DMS114 treated with DMSO at 0.1 percent for 48 hours (cell line): ENCODE results near the gene UBIAD1.
"Not testable (repeated sequence)": the region's sequence is repeated elsewhere in the genome, so short reads cannot be mapped to it uniquely, and the experiment has no call there.

ENCODE experiments used
- DNase-seq: peaks from one replicate; lab custom pipeline; 2025; ENCODE audit not compliant: unreplicated experiment; lab: John Stamatoyannopoulos, UW

UBIAD1 gene, protein sequence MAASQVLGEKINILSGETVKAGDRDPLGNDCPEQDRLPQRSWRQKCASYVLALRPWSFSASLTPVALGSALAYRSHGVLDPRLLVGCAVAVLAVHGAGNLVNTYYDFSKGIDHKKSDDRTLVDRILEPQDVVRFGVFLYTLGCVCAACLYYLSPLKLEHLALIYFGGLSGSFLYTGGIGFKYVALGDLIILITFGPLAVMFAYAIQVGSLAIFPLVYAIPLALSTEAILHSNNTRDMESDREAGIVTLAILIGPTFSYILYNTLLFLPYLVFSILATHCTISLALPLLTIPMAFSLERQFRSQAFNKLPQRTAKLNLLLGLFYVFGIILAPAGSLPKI

DNA sequence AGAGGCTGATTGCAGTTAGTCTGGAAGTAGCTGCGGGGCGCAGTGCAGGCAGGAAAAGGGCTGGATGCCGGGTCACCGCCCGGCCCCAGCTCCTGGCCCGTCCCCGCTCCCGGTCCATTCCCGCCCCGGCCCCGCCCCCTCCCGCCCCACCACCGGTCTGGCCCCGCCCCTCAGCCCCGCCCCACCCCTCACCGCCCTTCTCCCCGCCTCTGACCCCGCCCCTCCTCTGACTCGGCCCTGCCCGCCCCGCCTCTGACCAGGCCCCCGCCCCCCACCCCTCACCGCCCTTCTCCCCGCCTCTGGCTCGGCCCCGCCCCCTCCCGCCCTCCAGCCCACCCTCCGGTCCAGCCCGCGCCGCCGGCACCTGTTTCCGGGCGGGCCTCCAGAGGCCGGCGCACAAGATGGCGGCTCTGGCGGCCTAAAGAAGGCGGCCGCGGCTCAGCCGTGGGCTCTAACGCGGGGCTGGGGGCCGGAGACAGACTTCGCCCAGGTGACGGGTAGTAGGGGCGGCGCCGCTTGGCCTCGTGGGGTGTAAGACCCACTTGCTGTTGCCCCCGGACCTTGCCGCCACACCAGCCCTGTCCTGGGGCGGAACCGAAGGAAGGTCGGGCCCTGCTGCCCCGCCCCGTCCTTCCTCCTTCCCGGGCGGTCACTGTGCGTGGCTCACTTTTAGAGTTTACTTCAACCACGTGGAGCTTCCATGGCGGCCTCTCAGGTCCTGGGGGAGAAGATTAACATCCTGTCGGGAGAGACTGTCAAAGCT, at the start of gene UBIAD1:
TSS of gene UBIAD1 (plus strand) at position 367 of the 763 bp plus-strand sequence. CDS start at position 701, 334 bp downstream.
- peak; percentile 78 for DNase-seq

DNA sequence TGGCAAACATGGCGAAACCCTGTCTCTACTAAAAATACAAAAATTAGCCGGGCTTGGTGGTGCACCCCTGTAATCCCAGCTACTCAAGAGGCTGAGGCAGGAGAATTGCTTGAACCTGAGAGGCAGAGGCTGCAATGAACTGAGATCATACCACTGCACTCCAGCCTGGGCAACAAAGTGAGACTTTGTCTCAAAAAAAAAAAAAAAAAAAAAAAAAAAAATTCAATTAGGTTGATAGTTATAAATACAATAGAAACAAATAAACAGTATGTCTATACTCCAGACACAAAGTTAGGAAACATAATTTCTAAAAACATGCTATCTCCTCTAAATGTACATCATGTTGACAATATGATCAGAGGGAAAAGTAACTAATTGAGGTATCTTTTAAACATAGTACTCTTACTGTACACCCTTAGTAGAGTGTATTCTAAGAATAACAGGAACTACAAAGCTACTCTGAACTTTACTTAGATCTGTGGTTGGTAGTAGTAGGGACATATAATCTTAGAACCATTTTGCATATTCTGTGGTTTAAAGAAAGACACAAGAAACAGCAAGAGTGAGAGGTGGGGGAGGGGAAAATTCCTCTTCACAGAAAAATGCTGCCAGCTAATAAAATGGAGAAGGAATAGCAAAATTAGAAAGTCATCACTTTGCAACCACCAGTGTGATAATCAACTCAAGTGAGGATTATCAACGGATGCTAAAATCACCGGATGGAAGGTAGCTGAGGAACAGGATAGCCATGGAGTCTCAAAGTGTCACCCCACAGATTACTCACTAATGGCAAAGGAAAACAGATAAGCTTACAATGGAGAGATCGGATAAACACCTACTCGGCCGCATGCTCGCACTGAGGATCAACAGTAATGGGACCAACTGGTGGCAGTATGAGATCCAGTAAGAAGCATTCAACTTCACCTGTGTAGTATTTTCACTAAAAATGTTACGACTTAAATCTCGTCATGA, 45.6 kb upstream of the UBIAD1 start:
- DNase-seq = no peak

DNA sequence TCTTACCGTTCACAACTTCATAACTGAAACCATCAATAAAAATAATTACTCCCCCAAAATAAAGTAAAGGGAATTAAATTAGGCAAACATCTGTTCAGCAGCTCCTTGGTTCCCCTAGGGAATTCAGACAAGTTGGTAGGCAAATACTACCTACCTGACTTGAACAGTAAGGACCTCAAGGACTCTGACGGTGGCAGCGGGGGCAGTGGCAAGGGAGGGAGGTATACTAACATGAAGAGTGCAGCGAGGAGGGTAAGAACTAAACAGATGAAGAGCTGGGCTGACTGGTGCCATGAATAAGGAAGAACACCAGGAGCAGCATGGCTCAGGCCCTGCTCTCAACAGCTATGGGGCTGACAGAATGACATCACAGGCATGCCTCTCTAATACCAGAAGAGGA, 43.8 kb upstream of the UBIAD1 start:
- no peak for DNase-seq

DNA sequence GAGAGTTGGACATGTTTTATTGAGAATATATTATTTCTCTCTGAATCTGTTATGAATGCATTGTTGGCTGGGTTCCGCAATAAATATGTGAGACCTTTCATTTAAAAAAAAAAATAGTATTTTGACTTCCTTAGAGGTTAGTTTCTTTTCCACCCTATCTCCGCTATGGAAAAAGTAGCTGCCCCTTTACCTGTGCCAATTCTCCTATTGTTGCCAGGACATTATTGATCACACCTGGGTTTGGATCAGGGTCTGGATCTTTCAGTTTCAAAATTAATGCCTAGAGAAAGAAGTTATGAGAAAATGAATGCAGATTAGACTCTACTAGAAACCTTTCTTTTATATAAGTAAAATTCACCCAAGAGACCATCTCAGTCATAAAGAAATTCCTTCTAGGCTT, 39.8 kb upstream of the UBIAD1 start:
- no peak for DNase-seq

DNA sequence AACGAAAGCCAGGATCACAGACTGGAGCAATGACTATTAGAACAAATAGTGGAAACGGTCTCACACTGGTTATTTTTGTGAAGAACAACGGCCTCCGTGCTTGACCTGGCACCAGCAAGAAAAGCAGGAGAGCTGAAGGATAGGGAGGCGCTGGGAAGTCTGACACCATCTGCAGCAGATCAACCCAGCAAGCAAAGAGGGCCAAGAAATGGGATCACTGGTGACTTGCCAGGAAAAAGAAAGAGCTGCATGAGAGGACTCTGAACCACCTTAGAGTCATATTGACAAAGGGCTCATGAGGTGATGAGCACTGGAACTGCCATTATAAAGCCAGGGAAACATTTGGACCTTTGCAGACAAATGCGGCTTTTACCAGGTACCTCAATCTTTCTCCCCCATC, 35.6 kb upstream of the UBIAD1 start:
- DNase-seq = no peak

DNA sequence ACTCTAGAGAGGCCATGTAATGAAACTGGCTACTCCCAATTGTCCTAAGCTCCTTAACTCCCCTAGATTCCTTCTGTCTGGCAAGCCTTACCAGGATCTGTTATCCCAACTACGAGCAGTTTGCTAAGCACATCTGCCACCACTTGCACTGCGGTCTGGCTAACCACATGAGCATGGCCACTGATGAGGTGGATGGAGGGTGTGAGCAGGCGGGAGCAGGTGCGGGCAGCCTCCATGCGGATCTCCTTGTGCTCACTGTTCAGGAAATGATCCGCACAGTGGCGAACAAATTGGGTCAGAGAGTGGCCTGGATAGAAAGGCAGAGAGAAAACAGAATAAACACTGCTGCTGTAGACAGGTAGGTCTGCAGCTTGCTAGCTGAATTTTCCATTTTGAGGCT, 34.7 kb upstream of the UBIAD1 start:
- no peak for DNase-seq

DNA sequence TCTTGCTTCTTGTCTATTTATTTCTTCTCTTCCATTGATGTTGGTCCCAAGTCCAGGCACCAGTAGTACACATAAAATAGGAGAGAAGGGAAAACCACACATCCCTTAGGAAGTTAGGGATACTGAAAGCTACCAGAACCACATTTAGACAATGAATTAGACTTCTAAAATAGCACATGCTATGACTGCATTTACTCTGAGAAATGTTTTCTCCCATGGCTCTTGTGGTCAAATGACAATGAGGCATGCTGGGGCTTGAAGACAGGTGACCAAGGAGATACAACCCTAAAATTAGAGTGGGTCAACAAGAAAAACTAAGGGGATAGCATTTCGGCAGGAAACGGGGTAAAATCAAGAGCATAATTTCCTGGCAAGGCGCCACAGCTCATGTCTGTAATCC, 27.8 kb upstream of the UBIAD1 start:
- DNase-seq = no peak

DNA sequence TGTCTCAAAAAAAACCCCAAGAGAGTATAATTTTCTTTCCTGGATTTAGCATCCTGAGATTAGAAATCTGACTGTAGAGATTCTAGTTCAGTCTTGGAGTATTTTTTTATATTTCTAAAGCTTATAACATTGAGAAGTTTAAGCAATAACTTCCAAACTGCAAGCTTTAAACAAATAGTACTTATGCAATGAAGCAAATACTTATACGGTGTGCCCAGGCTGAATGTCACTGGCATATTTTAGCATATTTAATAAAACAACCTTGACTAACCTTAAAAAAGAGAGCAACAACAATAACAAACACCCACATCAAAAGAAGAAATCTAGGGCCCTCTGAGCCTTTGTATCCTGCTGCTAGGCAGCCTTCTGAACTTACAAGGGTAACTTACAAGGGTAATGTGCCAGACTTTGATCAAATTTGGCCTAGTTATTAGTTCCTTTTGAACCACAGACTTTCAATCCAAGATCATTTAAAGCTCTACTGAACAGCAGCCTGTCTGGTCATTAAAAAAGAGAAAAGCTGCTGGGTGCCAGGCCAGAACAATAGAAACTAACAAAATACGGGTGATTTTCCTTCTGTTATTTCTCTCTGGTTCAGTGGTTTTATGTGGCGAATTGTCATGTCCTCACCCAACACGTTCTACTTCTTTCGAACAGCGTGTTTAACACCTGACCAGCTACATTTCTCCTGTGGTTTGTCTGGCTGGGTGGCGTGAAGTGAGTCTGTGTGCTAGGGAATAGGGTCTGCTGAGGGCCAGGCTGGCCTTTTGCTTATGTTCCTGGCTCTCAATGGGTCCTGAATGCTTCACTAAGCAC, 26.9 kb upstream of the UBIAD1 start:
- DNase-seq = no peak

DNA sequence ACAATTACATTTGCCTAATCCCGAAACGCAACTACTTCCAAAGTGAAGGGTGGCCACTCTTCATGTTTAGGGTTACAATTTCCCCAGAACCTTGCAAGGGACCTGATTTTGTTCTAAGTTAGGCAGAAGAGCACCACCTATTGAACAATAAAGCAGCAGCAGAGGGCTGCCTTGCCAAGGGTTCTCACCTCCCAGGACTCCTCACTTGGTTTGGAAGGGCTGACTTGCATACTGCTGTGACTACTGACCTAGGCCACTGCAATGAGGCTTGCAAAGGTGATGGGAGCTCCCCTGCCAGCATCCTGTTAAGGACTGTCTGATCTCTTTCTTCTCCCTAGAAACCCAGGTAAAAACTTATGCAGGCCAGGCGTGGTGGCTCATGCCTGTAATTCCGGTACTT, 24.8 kb upstream of the UBIAD1 start:
- no peak for DNase-seq

DNA sequence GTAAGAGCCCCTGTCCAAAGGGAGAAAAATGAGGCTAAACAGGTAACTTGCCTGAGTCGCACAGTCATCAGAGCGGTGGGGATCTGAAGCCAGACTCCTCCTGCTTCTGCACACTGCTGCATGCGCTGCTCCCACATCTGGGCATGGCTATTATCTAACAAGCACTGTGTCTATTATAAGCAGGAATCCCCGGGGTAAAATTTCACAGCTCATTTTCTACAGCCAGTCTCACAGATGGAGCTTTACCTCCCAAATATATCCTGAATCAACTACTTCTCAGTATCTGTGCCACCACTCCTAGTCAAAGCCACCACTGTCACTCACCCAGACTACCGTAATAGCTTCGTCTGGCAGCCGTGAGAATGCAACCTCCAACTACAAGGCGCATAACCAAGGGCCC, 20.5 kb upstream of the UBIAD1 start:
- no peak for DNase-seq

DNA sequence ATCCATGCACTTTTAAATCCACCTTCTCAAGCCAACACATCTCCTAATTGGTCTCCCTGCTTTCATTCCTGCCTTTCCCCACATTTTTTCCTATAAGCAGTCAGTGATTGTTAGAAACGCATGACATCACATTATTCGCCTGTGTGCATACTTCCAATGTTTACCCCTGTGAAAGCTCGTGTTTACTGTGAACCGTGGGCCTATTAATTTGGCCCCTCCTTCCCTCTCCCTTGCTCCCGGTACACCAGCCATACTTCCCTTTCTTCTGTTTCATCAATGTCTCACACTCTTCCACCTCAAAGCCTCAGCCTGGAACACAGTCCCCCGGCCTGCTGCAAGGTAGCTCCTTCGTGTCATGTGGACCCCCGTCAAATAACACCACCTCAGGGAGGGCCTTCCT, 19.8 kb upstream of the UBIAD1 start:
- DNase-seq = no peak

DNA sequence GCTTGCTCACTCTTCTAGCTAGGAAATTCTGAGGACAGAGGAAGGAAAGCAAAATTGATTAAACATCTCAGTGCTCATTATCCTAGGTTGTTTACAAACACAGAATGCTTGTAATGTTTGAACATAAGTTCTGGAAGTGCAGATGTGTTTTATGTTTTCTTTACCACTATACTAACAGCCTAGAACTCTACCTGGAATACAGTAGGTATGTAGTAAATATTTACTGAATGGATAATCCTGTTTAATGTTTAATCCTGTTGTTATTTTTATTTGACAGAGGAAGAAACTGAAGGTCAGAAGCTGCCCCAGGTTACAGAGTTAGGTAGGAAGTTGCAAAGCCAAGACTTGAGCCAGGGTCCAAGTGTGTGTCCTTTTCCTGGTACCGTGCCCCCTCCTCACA, 16.7 kb upstream of the UBIAD1 start:
- no peak for DNase-seq

DNA sequence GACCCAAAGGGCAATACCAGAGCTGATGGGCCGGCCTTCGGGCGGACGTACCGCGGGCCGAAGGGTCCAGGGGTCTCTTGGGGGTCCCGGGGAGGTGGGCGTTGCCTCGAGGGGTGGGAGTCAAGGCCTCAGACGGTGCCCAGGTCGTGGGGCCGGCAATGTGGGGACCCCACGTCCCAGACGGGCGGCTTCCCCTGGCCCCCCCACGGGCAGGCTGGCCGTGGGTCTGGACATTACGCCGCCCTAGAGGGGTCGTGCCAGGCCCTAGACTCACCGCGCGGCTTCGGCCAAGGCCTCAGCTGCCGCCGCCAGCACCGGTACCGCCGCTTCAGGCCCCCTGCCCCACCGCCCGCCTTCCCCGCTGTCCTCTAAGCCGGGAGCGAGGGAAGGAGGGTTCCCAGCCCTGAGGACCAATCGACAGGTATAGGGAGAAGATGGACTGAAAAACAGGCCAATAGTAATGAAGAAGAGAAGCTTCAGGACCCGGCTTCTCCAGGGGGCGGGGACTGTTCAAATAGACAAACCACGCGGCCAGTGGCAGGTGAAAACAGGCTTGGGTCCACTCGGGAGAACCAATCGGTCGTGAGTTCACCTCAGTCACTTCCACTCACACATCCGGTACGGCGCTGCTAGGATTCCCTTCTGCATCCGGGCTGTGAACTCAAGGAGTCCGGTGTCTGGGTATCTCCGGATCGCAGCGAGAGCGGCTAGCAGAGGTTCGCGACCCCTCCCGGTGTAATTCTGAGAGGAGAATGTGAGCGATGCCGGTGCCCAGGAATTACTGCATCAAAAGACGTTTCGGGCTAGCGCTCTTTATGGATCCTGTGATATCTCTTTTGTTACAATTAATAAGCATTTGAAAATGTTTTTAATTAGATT, 10.6 kb upstream of the UBIAD1 start, which contains the start of gene MTOR:
TSS of gene MTOR (minus strand) at position 381 of the 879 bp plus-strand sequence. CDS start 3,142 bp downstream, outside the sequence.
- peak; percentile 99 for DNase-seq

DNA sequence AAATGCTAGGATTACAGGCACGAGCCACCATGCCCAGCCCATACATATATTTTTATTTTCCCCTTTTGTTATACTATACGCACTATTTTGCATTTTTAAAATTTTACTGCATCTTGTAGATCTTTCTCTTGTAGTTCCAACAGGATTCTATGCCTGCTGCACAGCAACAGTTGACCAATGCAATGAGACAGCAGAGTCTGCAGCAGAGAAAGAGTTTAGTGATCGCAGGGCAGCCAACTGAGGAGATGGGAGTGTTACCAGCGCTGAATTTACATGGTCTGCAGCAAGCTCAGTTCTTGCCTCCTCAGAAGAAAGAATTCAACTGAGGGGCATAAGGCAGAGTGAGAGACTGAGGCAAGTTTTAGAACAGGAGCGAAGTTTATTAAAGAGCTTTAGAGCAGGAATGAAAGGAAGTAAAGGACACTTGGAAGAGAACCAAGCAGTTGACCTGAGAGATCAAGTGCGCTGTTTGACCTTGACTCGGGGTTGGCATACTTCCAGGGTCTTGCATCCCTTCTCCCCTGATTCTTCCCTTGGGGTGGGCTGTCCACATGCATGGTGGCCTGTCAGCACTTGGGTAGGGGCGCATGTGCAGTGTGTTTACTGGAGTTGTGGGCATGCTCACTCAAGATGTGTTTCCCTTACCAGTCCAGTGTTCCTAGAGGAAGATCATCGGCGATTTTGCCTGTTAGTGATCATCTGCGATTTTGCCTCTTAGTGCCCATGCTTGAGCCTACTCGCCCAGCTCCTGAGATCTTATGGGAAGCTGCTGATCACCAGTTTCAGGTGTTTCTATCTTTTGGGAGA, 6.5 kb upstream of the UBIAD1 start:
- no peak for DNase-seq

DNA sequence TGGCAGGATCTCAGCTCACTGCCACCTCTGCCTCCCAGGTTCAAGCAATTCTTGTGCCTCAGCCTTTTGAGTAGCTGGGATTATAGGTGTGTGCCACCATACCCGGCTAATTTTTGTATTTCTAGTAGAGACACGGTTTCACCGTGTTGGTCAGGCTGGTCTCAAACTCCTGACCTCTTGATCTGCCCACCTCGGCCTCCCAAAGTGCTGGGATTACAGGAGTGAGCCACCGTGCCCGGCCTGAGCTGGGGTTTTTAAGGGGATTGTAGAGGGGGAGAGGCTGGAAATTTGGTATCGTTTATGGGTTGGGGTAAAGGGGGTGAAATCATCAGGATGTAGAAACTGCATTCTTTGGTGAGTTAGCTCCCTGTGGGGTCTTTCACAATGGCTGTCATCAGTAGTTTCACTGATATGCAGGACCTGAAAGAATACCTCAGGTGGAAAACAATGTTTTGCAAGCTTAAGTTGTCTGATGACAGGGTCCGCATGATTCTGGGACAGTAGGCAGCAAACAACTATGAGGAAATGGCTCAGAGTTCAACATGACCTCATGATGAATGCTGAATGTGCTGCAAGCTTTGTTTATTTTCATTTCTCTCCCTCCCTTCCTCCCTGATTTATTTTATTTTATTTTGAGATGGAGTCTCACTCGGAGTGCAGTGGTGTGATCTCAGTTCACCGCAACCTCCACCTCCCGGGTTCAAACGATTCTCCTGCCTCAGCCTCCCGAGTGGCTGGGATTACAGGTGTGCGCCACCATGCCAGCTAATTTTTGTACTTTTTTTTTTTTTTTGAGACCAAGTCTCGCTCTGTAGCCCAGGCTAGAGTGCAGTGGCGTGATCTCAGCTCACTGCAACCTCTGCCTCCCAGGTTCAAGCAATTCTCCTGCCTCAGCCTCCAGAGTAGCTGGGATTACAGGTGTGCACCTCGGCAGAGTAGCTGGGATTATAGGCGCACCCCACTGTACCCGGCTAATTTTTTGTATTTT, 5.4 kb upstream of the UBIAD1 start:
- not testable (repeated sequence) for DNase-seq

DNA sequence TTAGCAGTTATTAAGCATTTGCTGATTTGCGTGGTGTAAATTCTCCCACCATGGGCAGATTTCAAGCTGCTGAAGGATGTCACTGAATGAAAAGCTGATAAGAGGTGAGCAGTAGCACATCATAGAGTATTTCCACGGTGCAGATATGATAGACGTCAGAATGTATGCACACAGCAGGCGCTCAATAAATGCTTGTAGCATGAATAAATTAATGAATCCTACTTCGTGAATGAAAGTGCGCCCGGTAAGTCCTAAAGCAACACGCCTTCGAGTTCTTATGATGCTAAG, 510 bp upstream of the UBIAD1 start:
- no peak for DNase-seq

DNA sequence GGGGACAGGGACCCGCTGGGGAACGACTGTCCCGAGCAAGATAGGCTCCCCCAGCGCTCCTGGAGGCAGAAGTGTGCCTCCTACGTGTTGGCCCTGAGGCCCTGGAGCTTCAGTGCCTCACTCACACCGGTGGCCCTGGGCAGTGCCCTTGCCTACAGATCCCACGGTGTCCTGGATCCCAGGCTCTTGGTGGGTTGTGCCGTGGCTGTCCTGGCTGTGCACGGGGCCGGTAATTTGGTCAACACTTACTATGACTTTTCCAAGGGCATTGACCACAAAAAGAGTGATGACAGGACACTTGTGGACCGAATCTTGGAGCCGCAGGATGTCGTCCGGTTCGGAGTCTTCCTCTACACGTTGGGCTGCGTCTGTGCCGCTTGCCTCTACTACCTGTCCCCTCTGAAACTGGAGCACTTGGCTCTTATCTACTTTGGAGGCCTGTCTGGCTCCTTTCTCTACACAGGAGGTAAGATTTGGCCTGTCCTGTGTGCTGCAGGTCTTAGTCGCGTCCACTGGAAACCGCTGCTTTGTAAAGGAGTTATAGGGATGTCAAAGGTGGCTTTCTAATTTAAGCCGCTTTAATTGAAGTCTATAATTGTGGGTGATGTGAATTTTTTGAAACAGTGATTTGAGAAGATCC, 717 bp downstream of the UBIAD1 start:
- no peak for DNase-seq
